A673 (cell line): ENCODE data around the gene SPAM1. TPM values are rescaled to one million over a fixed set of nuclear protein-coding genes. Genes with fewer than 3 reads are reported as not detected.

ENCODE experiments used
- BruUV-seq: library from RNA; stranded (reverse); fragments of 400-500 nt; replicated peaks from 2 replicates; lab custom pipeline; 2021; lab: Mats Ljungman, UMichigan
- CTCF ChIA-PET: fragments of 300-600 bp; sonication (Branson Sonifier 250); formaldehyde crosslinking; loops from one replicate; lab custom pipeline; 2022; ENCODE audit warnings: antibody characterized with exemption; lab: Charles Lee
- POLR2A ChIA-PET: fragments of 300-600 bp; sonication (Branson Sonifier 250); formaldehyde crosslinking; loops from one replicate; lab custom pipeline; 2022; ENCODE audit warnings: antibody characterized with exemption; ENCODE audit not compliant: low non-redundant PET; lab: Charles Lee
- DNase-seq: peaks from one replicate; pipeline ENCODE4 v3.0.0-alpha.2; 2015; ENCODE audit warnings: low spot score
- H3K27ac ChIP-seq: fragments of 200-600 bp; sonication (generic); 2 replicates; pipeline ENCODE4 v1.5.1; 2016; ENCODE audit warnings: mixed run types, low read depth, mild to moderate bottlenecking, mixed read lengths, antibody characterized with exemption, low read length; ENCODE audit not compliant: poor library complexity, severe bottlenecking
- H3K27me3 ChIP-seq: fragments of 200-600 bp; sonication (generic); replicated peaks from 2 replicates; pipeline ENCODE4 v1.6.1; 2017; ENCODE audit warnings: mixed run types, low read depth, mild to moderate bottlenecking, mixed read lengths, antibody characterized with exemption, low read length; ENCODE audit not compliant: insufficient read depth, poor library complexity
- H3K36me3 ChIP-seq: fragments of 200-600 bp; sonication (generic); 2 replicates; pipeline ENCODE4 v1.6.1; 2016; ENCODE audit warnings: mixed run types, mild to moderate bottlenecking, mixed read lengths, antibody characterized with exemption, low read length; ENCODE audit not compliant: insufficient read depth, poor library complexity, severe bottlenecking
- H3K4me1 ChIP-seq: fragments of 200-600 bp; sonication (generic); 2 replicates; pipeline ENCODE4 v1.6.1; 2017; ENCODE audit warnings: mixed run types, mild to moderate bottlenecking, mixed read lengths, antibody characterized with exemption, low read length; ENCODE audit not compliant: insufficient read depth, poor library complexity, severe bottlenecking
- H3K4me3 ChIP-seq: fragments of 200-600 bp; sonication (generic); 2 replicates; pipeline ENCODE4 v1.5.1; 2016; ENCODE audit warnings: low read depth, mixed run types, mild to moderate bottlenecking, mixed read lengths, low read length; ENCODE audit not compliant: poor library complexity, severe bottlenecking
- H3K9me3 ChIP-seq: fragments of 200-600 bp; sonication (generic); 2 replicates; pipeline ENCODE4 v1.6.1; 2016; ENCODE audit warnings: mixed run types, low read depth, mild to moderate bottlenecking, mixed read lengths, antibody characterized with exemption, low read length; ENCODE audit not compliant: poor library complexity, severe bottlenecking
- EZH2 ChIP-seq: fragments of 200-600 bp; sonication (generic); IDR thresholded peaks from 2 replicates; pipeline ENCODE4 v1.6.1; 2017; ENCODE audit warnings: borderline replicate concordance, low read depth, mild to moderate bottlenecking, mixed read lengths, antibody characterized with exemption, low read length; ENCODE audit not compliant: poor library complexity, severe bottlenecking
- intact Hi-C: fragments of 100-400 bp; cut with micrococcal nuclease; formaldehyde crosslinking; loops from one replicate; pipeline ENCODE4 v1.10.0; 2022; ENCODE audit not compliant: unreplicated experiment
- total RNA-seq: library from RNA; stranded (reverse); gene quantifications from 2 replicates; pipeline ENCODE4 v1.2.3, GENCODE V29; 2021
- TF ChIP-seq, protein P1 (sequence below): fragments of 300-800, 200-600 bp; sonication (generic); conservative IDR thresholded peaks from 2 replicates; pipeline ENCODE4 v1.5.1; 2017; ENCODE audit warnings: low read depth, mild to moderate bottlenecking, antibody characterized with exemption, low read length, moderate library complexity, mixed read lengths

SPAM1 gene
- total RNA-seq, 1 experiment from 2014 or later: not detected

DNA sequence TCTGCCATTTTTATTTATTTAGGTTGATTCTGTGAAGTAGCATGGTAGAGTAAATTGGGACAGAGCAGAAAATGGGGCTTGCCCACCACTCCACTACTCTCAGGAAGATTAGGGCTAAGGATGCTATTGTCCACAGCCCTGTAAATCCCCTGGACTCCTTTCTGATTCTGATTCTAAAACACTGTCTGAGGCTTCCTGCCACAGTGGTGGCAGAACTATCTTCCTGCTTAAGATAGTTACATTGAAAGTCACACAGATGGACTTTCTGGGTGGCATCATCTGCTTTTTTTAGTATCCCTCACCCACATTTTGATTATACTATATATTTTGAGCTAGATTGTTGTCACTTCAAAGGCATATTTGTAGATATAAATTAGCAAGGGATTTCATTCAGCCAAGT lies 50.0 kb downstream of the SPAM1 start:
- CTCF ChIA-PET: no interaction called here
- H3K36me3 ChIP-seq: no peaks in the 10 kb centered on the region
- POLR2A ChIA-PET: no interaction called here
- intact Hi-C loops: no loop called here
- no peak overlapping the region for H3K27ac ChIP-seq
- no peaks in the 10 kb centered on the region for H3K4me1 ChIP-seq
- DNase-seq: no peak
- no TSS peak for BruUV-seq
- H3K9me3 ChIP-seq: no peaks in the 10 kb centered on the region
- no peak for TF ChIP-seq EZH2
- TF ChIP-seq, protein P1, sequence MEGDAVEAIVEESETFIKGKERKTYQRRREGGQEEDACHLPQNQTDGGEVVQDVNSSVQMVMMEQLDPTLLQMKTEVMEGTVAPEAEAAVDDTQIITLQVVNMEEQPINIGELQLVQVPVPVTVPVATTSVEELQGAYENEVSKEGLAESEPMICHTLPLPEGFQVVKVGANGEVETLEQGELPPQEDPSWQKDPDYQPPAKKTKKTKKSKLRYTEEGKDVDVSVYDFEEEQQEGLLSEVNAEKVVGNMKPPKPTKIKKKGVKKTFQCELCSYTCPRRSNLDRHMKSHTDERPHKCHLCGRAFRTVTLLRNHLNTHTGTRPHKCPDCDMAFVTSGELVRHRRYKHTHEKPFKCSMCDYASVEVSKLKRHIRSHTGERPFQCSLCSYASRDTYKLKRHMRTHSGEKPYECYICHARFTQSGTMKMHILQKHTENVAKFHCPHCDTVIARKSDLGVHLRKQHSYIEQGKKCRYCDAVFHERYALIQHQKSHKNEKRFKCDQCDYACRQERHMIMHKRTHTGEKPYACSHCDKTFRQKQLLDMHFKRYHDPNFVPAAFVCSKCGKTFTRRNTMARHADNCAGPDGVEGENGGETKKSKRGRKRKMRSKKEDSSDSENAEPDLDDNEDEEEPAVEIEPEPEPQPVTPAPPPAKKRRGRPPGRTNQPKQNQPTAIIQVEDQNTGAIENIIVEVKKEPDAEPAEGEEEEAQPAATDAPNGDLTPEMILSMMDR: no peak
- no peaks in the 10 kb centered on the region for H3K27me3 ChIP-seq
- no peak overlapping the region for H3K4me3 ChIP-seq

DNA sequence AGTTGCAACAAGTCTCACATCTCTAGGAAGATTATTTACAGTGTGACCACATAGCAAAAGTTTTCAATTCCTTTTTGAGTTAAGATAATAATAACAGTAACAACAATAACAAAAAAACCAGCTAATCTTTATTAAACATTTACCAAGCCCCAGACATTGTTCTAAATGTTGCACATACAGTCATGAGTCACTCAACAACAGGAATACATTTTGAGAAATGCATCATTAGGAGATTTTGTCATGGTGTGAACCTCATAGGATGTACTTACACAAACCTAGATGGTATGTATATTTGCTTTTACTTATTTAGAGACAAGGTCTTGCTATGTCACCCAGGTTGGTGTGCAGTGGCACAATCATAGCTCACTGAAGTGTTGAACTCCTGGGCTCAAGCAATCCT lies 52.0 kb downstream of the SPAM1 start:
- no peak for DNase-seq
- no peaks in the 10 kb centered on the region for H3K4me1 ChIP-seq
- ChIA-PET CTCF (no interaction called here), POLR2A (no interaction called here)
- H3K9me3 ChIP-seq: no peaks in the 10 kb centered on the region
- no peak overlapping the region for H3K4me3 ChIP-seq
- no peak overlapping the region for H3K27ac ChIP-seq
- intact Hi-C loops: no loop called here
- H3K27me3 ChIP-seq: no peaks in the 10 kb centered on the region
- TF ChIP-seq, protein P1: no peak
- TF ChIP-seq EZH2: no peak
- no peaks in the 10 kb centered on the region for H3K36me3 ChIP-seq
- no TSS peak for BruUV-seq

GRCh38 chr7:123979876-123980275 lies 54.8 kb downstream of the SPAM1 start:
- Histone ChIP-seq H3K4me3 (no peak overlapping the region), H3K27ac (no peak overlapping the region), H3K27me3 (no peaks in the 10 kb centered on the region), H3K4me1 (no peaks in the 10 kb centered on the region), H3K36me3 (no peaks in the 10 kb centered on the region), H3K9me3 (no peaks in the 10 kb centered on the region)
- no peak for TF ChIP-seq EZH2
- TF ChIP-seq, protein P1: no peak
- no TSS peak for BruUV-seq
- CTCF ChIA-PET: no interaction called here
- intact Hi-C loops: no loop called here
- POLR2A ChIA-PET: no interaction called here
- no peak for DNase-seq
